ENCODE measurements around the gene ICE2. TPM values are rescaled to one million over a fixed set of nuclear protein-coding genes. Genes with fewer than 3 reads are reported as not detected.

ICE2 gene
- polyA plus RNA-seq, 1 of the 3 experiments (the other 2 are of a cell fraction): 19.0 TPM

- TF ChIP-seq EZH2phosphoT487 (IDR thresholded peaks at IDR 0.05; ENCODE audit: borderline replicate concordance, low read depth) (no peak), USF1 (IDR thresholded peaks at IDR 0.05; ENCODE audit: borderline replicate concordance, low read depth) (no peak)
Observed at GRCh38 chr15:60525341-60526039, 46.5 kb upstream of the ICE2 start (continued).

DNA sequence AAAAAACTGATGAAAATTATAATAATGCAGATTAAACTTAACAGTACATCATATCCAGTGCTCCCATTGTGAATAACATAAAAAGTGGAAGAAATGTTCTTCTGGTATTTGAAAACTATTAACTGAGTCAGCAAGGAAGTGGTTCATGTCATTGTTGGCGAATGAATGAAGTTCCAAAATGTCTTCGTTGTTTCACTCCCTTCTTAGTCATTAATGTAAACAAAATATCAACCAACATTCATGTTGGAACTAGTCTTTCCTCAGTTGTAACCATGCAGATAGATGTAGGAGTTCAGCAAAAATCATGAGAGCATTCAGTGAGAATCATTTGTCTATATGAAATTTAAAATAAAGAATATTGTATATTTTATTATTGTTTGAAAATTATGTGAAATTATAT is 44.1 kb upstream of the ICE2 start:
- H2AFZ ChIP-seq (ENCODE audit: low read depth): no peak overlapping the region
- H3K79me2 ChIP-seq (ENCODE audit: insufficient read depth): no peaks in the 10 kb centered on the region
- DNase-seq: no peak
- H3K27ac ChIP-seq (ENCODE audit: low read depth in 2 of 2, low read length in 1 of 2): no peak overlapping the region
- H3K4me2 ChIP-seq: no peak overlapping the region
- WGBS (ENCODE audit: low lambda C conversion rate): 41% methylated on average over 2 of the region's 2 CpGs
- TF ChIP-seq NFIC (IDR thresholded peaks at IDR 0.05; ENCODE audit: borderline replicate concordance): no peak
- TF ChIP-seq USF2 (IDR thresholded peaks at IDR 0.05; ENCODE audit: borderline replicate concordance, low read depth, low read length): no peak
- no peak for TF ChIP-seq TCF12 (IDR thresholded peaks at IDR 0.05)
- TF ChIP-seq REST (IDR thresholded peaks at IDR 0.05; ENCODE audit: low read depth, low read length): no peak
- no peak for TF ChIP-seq USF1 (IDR thresholded peaks at IDR 0.05; ENCODE audit: borderline replicate concordance, low read depth)
- H3K4me3 ChIP-seq (ENCODE audit: low read depth in 2 of 2, low read length in 1 of 2): no peak overlapping the region
- H3F3A ChIP-seq (replicated peaks; ENCODE audit: insufficient read depth): peaks cover 9% of the 10 kb centered on the region
- ChIA-PET CTCF (interaction anchor here (0.6 to 7.4 kb wide), 4 partner anchors 15 to 162 kb away, joined by 3 to 124 read pairs (median 51); no protein-coding TSS in a partner anchor), POLR2A (no interaction called here)
- H3K4me1 ChIP-seq (ENCODE audit: control insufficient read depth in 1 of 2, insufficient read depth in 2 of 2, low read depth in 1 of 2, low read length in 1 of 2): peaks cover 8 to 16% of the 10 kb centered on the region in 2 experiments; a peak in 3 of 4 replicates
- no peaks in the 10 kb centered on the region for H3K9me3 ChIP-seq
- no peaks in the 10 kb centered on the region for H3K9me2 ChIP-seq
- H3K27me3 ChIP-seq (ENCODE audit: insufficient read depth): no peaks in the 10 kb centered on the region
- H3K9ac ChIP-seq: no peak overlapping the region
- H3K36me3 ChIP-seq (replicated peaks in 1 of 2; ENCODE audit: control insufficient read depth in 1 of 2, insufficient read depth in 2 of 2, low read length in 1 of 2): no peaks in the 10 kb centered on the region
- H4K20me1 ChIP-seq (ENCODE audit: insufficient read depth): no peaks in the 10 kb centered on the region
